Measurements from ENCODE around the gene WNT16. TPM values are rescaled to one million over a fixed set of nuclear protein-coding genes. Genes with fewer than 3 reads are reported as not detected.

Gene WNT16
- total and polyA plus RNA-seq, 2 of the 8 experiments (the other 6 are each of a cell fraction or from before 2014, with no cell fraction given), result 0.11 to 0.52 TPM

DNA sequence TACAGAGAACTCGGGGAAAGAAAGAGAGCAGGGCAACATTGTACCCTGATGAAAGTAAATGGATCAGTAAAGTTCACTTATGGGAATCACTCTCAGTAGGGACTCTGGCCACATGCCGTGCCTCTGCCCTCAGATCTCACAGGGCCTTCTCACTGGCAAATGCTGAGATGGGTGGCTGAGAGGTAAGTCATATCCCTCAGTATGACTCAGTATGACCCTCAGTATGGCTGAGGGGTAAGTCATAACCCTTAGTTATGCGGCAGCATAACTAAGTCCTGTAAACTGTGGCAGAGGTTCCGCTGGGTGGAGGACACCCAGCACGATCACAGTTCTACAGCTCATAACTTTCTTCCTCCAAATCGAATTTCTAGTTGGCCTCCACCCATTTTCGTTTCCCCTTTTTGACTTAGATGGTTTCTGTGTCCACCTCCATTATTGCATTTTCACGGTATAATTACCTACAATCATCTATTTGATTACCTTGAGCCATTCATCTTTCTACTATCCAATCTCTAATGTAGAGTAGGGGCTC is 26.5 kb upstream of the WNT16 start:
- DNase-seq (ENCODE audit: low read depth in 1 of 2, low spot score in 2 of 2), result no peak
- 91% methylated on average over 8 of the region's 8 CpGs; no CpG with 5 or more reads in 1 of the 2 experiments for WGBS, 2 experiments (ENCODE audit: extremely low coverage in 1 of 2, insufficient coverage in 1 of 2, insufficient read length in 1 of 2, insufficient replicate concordance in 2 of 2, low coverage in 1 of 2, low lambda C conversion rate in 2 of 2, missing lambda C conversion rate in 1 of 2)

More for the DNA sequence above, 26.5 kb upstream of the WNT16 start:
- no peak overlapping the region for H3K4me2 ChIP-seq (ENCODE audit: insufficient read depth in 1 of 2, low read depth in 2 of 2, low read length in 2 of 2)
- H3K4me3 ChIP-seq (ENCODE audit: extremely low read depth in 1 of 4, insufficient read depth in 2 of 4, low read depth in 3 of 4, low read length in 4 of 4), result no peak overlapping the region
- no peak for FAIRE-seq
- H3K4ac ChIP-seq (replicated peaks; ENCODE audit: insufficient read length, low read depth, low read length), result no peak overlapping the region
- H3K27me3 ChIP-seq (replicated peaks in 1 of 4; ENCODE audit: control insufficient read depth in 3 of 4, extremely low read depth in 1 of 4, insufficient read depth in 3 of 4, low read length in 3 of 4), result no peaks in the 10 kb centered on the region
- H2BK120ac ChIP-seq (replicated peaks; ENCODE audit: low read depth, low read length), result no peak overlapping the region
- no peaks in the 10 kb centered on the region for H3K4me1 ChIP-seq (replicated peaks in 1 of 4; ENCODE audit: control insufficient read depth in 3 of 4, insufficient read depth in 4 of 4, low read length in 3 of 4)
- H3K14ac ChIP-seq (ENCODE audit: insufficient read length), result no peak overlapping the region
- H2BK12ac ChIP-seq (ENCODE audit: low read depth, low read length), result no peak overlapping the region
- H2BK20ac ChIP-seq (ENCODE audit: low read length), result no peak overlapping the region
- H4K20me1 ChIP-seq (replicated peaks in 1 of 2; ENCODE audit: control insufficient read depth in 1 of 2, insufficient read depth in 2 of 2, low read length in 2 of 2), result no peaks in the 10 kb centered on the region
- no peaks in the 10 kb centered on the region for H3K23me2 ChIP-seq (ENCODE audit: low read depth, low read length)
- no peak overlapping the region for H2AK5ac ChIP-seq (ENCODE audit: low read depth, low read length)
- no peaks in the 10 kb centered on the region for H3K79me1 ChIP-seq (ENCODE audit: low read depth, low read length)
- H4K91ac ChIP-seq (replicated peaks; ENCODE audit: insufficient read length, low read length), result no peak overlapping the region
- no peak overlapping the region for H3K27ac ChIP-seq (ENCODE audit: low read depth, low read length)
- no peak overlapping the region for H3K9ac ChIP-seq (replicated peaks in 1 of 4; ENCODE audit: extremely low read depth in 1 of 4, low read depth in 3 of 4, low read length in 3 of 4)
- H4K5ac ChIP-seq (ENCODE audit: insufficient read length, low read depth, low read length), result no peak overlapping the region
- ChIA-PET POLR2A (ENCODE audit: partially characterized antibody) (no interaction called here), CTCF (ENCODE audit: partially characterized antibody) (no interaction called here)
- no peak overlapping the region for H3K18ac ChIP-seq (ENCODE audit: extremely low read depth, low read length)
- no peak overlapping the region for H2BK5ac ChIP-seq (ENCODE audit: low read depth, low read length)
- no peak overlapping the region for H3K56ac ChIP-seq (replicated peaks; ENCODE audit: insufficient read length, low read depth, low read length)
- H3K79me2 ChIP-seq (ENCODE audit: control insufficient read depth in 1 of 2, insufficient read depth in 2 of 2, low read length in 2 of 2), result no peaks in the 10 kb centered on the region
- H2AFZ ChIP-seq (ENCODE audit: low read length), result peak overlapping the region; percentile 90
- H4K8ac ChIP-seq (ENCODE audit: extremely low read depth, insufficient read depth, low read length), result no peak overlapping the region
- TF ChIP-seq TBP (IDR thresholded peaks at IDR 0.05; ENCODE audit: low read depth, low read length), result no peak
- TF ChIP-seq NRF1 (IDR thresholded peaks at IDR 0.05; ENCODE audit: low read depth, low read length), result no peak
- TF ChIP-seq CTBP2 (IDR thresholded peaks at IDR 0.05; ENCODE audit: borderline replicate concordance, insufficient read depth, insufficient read length, low read length), result no peak
- TF ChIP-seq, protein P1, sequence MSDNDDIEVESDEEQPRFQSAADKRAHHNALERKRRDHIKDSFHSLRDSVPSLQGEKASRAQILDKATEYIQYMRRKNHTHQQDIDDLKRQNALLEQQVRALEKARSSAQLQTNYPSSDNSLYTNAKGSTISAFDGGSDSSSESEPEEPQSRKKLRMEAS (IDR thresholded peaks at IDR 0.05), result no peak
- no peak for TF ChIP-seq EP300 (IDR thresholded peaks at IDR 0.05; ENCODE audit: borderline replicate concordance in 1 of 2, low read depth in 2 of 2, low read length in 2 of 2)
- TF ChIP-seq, protein P2, sequence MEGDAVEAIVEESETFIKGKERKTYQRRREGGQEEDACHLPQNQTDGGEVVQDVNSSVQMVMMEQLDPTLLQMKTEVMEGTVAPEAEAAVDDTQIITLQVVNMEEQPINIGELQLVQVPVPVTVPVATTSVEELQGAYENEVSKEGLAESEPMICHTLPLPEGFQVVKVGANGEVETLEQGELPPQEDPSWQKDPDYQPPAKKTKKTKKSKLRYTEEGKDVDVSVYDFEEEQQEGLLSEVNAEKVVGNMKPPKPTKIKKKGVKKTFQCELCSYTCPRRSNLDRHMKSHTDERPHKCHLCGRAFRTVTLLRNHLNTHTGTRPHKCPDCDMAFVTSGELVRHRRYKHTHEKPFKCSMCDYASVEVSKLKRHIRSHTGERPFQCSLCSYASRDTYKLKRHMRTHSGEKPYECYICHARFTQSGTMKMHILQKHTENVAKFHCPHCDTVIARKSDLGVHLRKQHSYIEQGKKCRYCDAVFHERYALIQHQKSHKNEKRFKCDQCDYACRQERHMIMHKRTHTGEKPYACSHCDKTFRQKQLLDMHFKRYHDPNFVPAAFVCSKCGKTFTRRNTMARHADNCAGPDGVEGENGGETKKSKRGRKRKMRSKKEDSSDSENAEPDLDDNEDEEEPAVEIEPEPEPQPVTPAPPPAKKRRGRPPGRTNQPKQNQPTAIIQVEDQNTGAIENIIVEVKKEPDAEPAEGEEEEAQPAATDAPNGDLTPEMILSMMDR (IDR thresholded peaks at IDR 0.05; ENCODE audit: control extremely low read depth in 1 of 3, insufficient read depth in 1 of 3, low read depth in 1 of 3, low read length in 3 of 3), result no peak
- no peak for TF ChIP-seq SAP30 (IDR thresholded peaks at IDR 0.05; ENCODE audit: insufficient read depth, insufficient replicate concordance, low read length)
- no peak for TF ChIP-seq TAF7 (optimal IDR thresholded peaks at IDR 0.05; ENCODE audit: borderline replicate concordance, low read depth, low read length)
- TF ChIP-seq FOSL1 (IDR thresholded peaks at IDR 0.05; ENCODE audit: insufficient read depth, low read depth, low read length), result no peak
- TF ChIP-seq RBBP5 (IDR thresholded peaks at IDR 0.05; ENCODE audit: borderline replicate concordance, low read depth, low read length), result no peak
- no peaks in the 10 kb centered on the region; a peak in 1 of 8 replicates for H3K36me3 ChIP-seq (ENCODE audit: control insufficient read depth in 2 of 4, insufficient read depth in 4 of 4, low read length in 3 of 4)
- no peak overlapping the region for H3K23ac ChIP-seq (ENCODE audit: insufficient read length)
- no peaks in the 10 kb centered on the region for H3K9me3 ChIP-seq (ENCODE audit: insufficient read depth in 2 of 2, low read depth in 1 of 2, low read length in 1 of 2)
- no peak overlapping the region for H2BK15ac ChIP-seq (ENCODE audit: low read length)

Data from H1 (cell line).